K562 (cell line): ENCODE results near the gene PRELID2. TPM values are rescaled to one million over a fixed set of nuclear protein-coding genes. Genes with fewer than 3 reads are reported as not detected.
A peak's percentile ranks its signal among the peaks of the same experiment; 100 is the strongest.

Experiments used
- ARHGAP35 ChIP-seq: fragments of 450-650 bp; IDR thresholded peaks from 2 replicates; pipeline ENCODE4 v1.6.1; 2018; ENCODE audit not compliant: partially characterized antibody
- CBX5 ChIP-seq: IDR thresholded peaks from 2 replicates; pipeline ENCODE4 v1.6.1; 2014; ENCODE audit warnings: low read depth, borderline replicate concordance
- CCAR2 ChIP-seq: fragments of 200-400 bp; formaldehyde crosslinking; IDR thresholded peaks from 2 replicates; pipeline ENCODE4 v1.6.1; 2017; ENCODE audit warnings: mild to moderate bottlenecking, low read depth, low read length
- COPS2 ChIP-seq: fragments of 450-650 bp; conservative IDR thresholded peaks from 2 replicates; pipeline ENCODE4 v1.6.1; 2016; ENCODE audit warnings: mild to moderate bottlenecking, moderate library complexity
- DIDO1 ChIP-seq: fragments of 450-650 bp; IDR thresholded peaks from 2 replicates; pipeline ENCODE4 v1.6.1; 2016; ENCODE audit warnings: low read depth, missing biosample characterization, missing genetic modification characterization
- ELK1 ChIP-seq: sonication (generic); formaldehyde crosslinking; IDR thresholded peaks from 2 replicates; pipeline ENCODE4 v1.8.1; 2022; ENCODE audit warnings: missing genetic modification reagents
- ERF ChIP-seq: fragments of 450-650 bp; formaldehyde crosslinking; IDR thresholded peaks from 2 replicates; pipeline ENCODE4 v1.4.0; 2020; ENCODE audit warnings: mild to moderate bottlenecking, mixed read lengths
- ETS1 ChIP-seq: conservative IDR thresholded peaks from 2 replicates; pipeline ENCODE4 v1.6.1; 2011; ENCODE audit warnings: low read depth, mild to moderate bottlenecking, low read length; ENCODE audit not compliant: control insufficient read depth
- KDM2B ChIP-seq: fragments of 250-450 bp; sonication (Bioruptor Pico); IDR thresholded peaks from 2 replicates; pipeline ENCODE4 v1.8.0; 2021; ENCODE audit warnings: mild to moderate bottlenecking, moderate library complexity
- MCM5 ChIP-seq: fragments of 450-650 bp; IDR thresholded peaks from 2 replicates; pipeline ENCODE4 v1.6.1; 2016; ENCODE audit warnings: low read depth
- NFRKB ChIP-seq: fragments of 450-650 bp; IDR thresholded peaks from 2 replicates; pipeline ENCODE4 v1.6.1; 2016; ENCODE audit warnings: low read depth
- PBX2 ChIP-seq, 2 experiments: IDR thresholded peaks in 1 of 2; conservative IDR thresholded peaks in 1 of 2; 2 replicates each; pipeline ENCODE4 v1.6.1; 2016; ENCODE audit warnings: low read depth in 2 of 2, mild to moderate bottlenecking in 1 of 2, missing compliant biosample characterization in 1 of 2, missing genetic modification characterization in 1 of 2, moderate library complexity in 1 of 2
- SLC30A9 ChIP-seq: fragments of 250-450 bp; sonication (Bioruptor Pico); IDR thresholded peaks from 2 replicates; pipeline ENCODE4 v1.8.0; 2022; ENCODE audit warnings: mild to moderate bottlenecking, moderate library complexity
- SNRNP70 ChIP-seq: fragments of 200-400 bp; formaldehyde crosslinking; optimal IDR thresholded peaks from 2 replicates; pipeline ENCODE3; 2017; ENCODE audit warnings: low read depth, low read length
- SRSF3 ChIP-seq: fragments of 200-400 bp; formaldehyde crosslinking; IDR thresholded peaks from 2 replicates; pipeline ENCODE4 v1.6.1; 2016; ENCODE audit warnings: mild to moderate bottlenecking, low read length, moderate library complexity; ENCODE audit not compliant: insufficient read depth
- TFAP4 ChIP-seq: sonication (generic); formaldehyde crosslinking; IDR thresholded peaks from 2 replicates; pipeline ENCODE4 v1.8.0; 2022; ENCODE audit warnings: missing genetic modification reagents, mild to moderate bottlenecking, moderate library complexity, borderline replicate concordance
- XRCC5 ChIP-seq: fragments of 200-400 bp; formaldehyde crosslinking; IDR thresholded peaks from 2 replicates; pipeline ENCODE4 v1.6.1; 2017; ENCODE audit warnings: low read depth, mild to moderate bottlenecking, low read length
- ZNF24 ChIP-seq: fragments of 450-650 bp; IDR thresholded peaks from 2 replicates; pipeline ENCODE4 v1.6.1; 2016
- ZNF3 ChIP-seq: fragments of 250-450 bp; sonication (Bioruptor Pico); IDR thresholded peaks from 2 replicates; pipeline ENCODE4 v1.5.0; 2021; ENCODE audit warnings: mild to moderate bottlenecking, moderate library complexity
- ZNF511 ChIP-seq: sonication (generic); formaldehyde crosslinking; IDR thresholded peaks from 2 replicates; pipeline ENCODE4 v1.8.0; 2022; ENCODE audit warnings: mild to moderate bottlenecking, missing genetic modification reagents
- ZNF830 ChIP-seq: fragments of 250-450 bp; sonication (Bioruptor Pico); IDR thresholded peaks from 2 replicates; pipeline ENCODE4 v1.5.0; 2021; ENCODE audit warnings: mild to moderate bottlenecking
- polyA plus RNA-seq, 8 experiments: library from polyadenylated mRNA; depleted of rRNA in 4 of 8; stranded (reverse) in 5 of 8; unstranded in 3 of 8; fragments of >200 nt; fragmentation: Nextera tagmentation in 2 of 8; fragmentation: Illumina TruSeq in 1 of 8; extraction: Ambion mirVana in 2 of 8; extraction: Trizol in 1 of 8; gene quantifications; 2 replicates each; pipeline versions ENCODE4 v1.2.1 to v1.2.3, GENCODE V29; 2011 to 2014; ENCODE audit warnings: inconsistent platforms in 1 of 8, missing spikeins in 1 of 8
- total RNA-seq, 7 experiments: library from RNA; depleted of rRNA in 6 of 7; stranded (reverse); fragments of >200 nt in 6 of 7; fragmentation: Illumina TruSeq in 2 of 7; extraction: Trizol in 2 of 7; gene quantifications; 2 replicates each; pipeline versions ENCODE4 v1.2.1 to v1.2.3, GENCODE V29; 2011 to 2021; ENCODE audit warnings: low replicate concordance in 1 of 7

The PRELID2 gene
- total and polyA plus RNA-seq, 9 of the 15 experiments (the other 6 are each of a cell fraction or from before 2014, with no cell fraction given) = 6.4 to 68.2 (median 28.8) TPM

- TF ChIP-seq ZNF3 = no peak
- TF ChIP-seq NFRKB = peak; percentile 50
- TF ChIP-seq ELK1 = no peak
- peak; percentile 81; the same call in 1 of the 2 replicates for TF ChIP-seq ETS1
- TF ChIP-seq ARHGAP35 = no peak
- no peak for TF ChIP-seq MCM5
- TF ChIP-seq ZNF830 (CRISPR knock-in tag) = no peak
- no peak for TF ChIP-seq CCAR2
- TF ChIP-seq ZNF511 (CRISPR knock-in tag) = peak; percentile 80
- TF ChIP-seq CBX5 = no peak
- TF ChIP-seq COPS2 = no peak
- peak; percentile 47; the same call in 1 of the 2 replicates for TF ChIP-seq XRCC5
- peak; percentile 42 for TF ChIP-seq KDM2B
- peak; percentile 72 for TF ChIP-seq TFAP4 (CRISPR knock-in tag)
- TF ChIP-seq PBX2 (CRISPR knock-in tag; IDR thresholded peaks at IDR 0.05; ENCODE audit: low read depth) = no peak
- TF ChIP-seq PBX2 (tag; conservative IDR thresholded peaks at IDR 0.05; ENCODE audit: low read depth) = no peak
- TF ChIP-seq SNRNP70 = no peak
- no peak; the same call in 1 of the 2 replicates for TF ChIP-seq ERF (CRISPR knock-in tag)
- no peak for TF ChIP-seq DIDO1 (tag)
- TF ChIP-seq ZNF24 = peak; percentile 70; the same call in 1 of the 2 replicates
- no peak for TF ChIP-seq SRSF3
- no peak for TF ChIP-seq SLC30A9 (CRISPR knock-in tag)
These were observed at the start of gene PRELID2 (continued) for GRCh38 chr5:145834917-145835847.
